PC-3 (cell line): ENCODE measurements around the gene CDH22. TPM values are rescaled to one million over a fixed set of nuclear protein-coding genes. Genes with fewer than 3 reads are reported as not detected.

Experiments
- ATAC-seq: fragments of 200-7000 bp; cut with Tn5 transposase; 2 replicates; pipeline ENCODE4 v1.9.1; 2020; ENCODE audit warnings: mild to moderate bottlenecking, moderate library complexity
- BruUV-seq: library from RNA; stranded (reverse); fragments of 400-500 nt; replicated peaks from 2 replicates; lab custom pipeline; 2021; lab: Mats Ljungman, UMichigan
- CTCF ChIA-PET: fragments of 300-600 bp; sonication (Branson Sonifier 250); formaldehyde crosslinking; loops from one replicate; lab custom pipeline; 2022; ENCODE audit warnings: antibody characterized with exemption; lab: Charles Lee
- POLR2A ChIA-PET: fragments of 300-600 bp; sonication (Branson Sonifier 250); formaldehyde crosslinking; loops from one replicate; lab custom pipeline; 2022; ENCODE audit warnings: antibody characterized with exemption; ENCODE audit not compliant: unreplicated experiment; lab: Charles Lee
- DNase-seq: peaks from one replicate; pipeline ENCODE4 v3.0.0-alpha.2; 2015
- H2AFZ ChIP-seq: fragments of 300-600 bp; sonication (generic); 2 replicates; pipeline ENCODE4 v1.6.0; 2016; ENCODE audit warnings: antibody characterized with exemption, low read length
- H3F3A ChIP-seq: fragments of 300-600 bp; sonication (generic); one replicate; pipeline ENCODE4 v1.6.0; 2017; ENCODE audit warnings: antibody characterized with exemption, low read length, control low read depth, mild to moderate bottlenecking; ENCODE audit not compliant: unreplicated experiment
- H3K27ac ChIP-seq: fragments of 300-600 bp; sonication (generic); 2 replicates; pipeline ENCODE4 v1.5.1; 2016; ENCODE audit warnings: mild to moderate bottlenecking, low read length
- H3K27me3 ChIP-seq: fragments of 300-600 bp; sonication (generic); 2 replicates; pipeline ENCODE4 v1.6.1; 2016; ENCODE audit warnings: low read length, mixed read lengths
- H3K36me3 ChIP-seq: fragments of 300-600 bp; sonication (generic); 2 replicates; pipeline ENCODE4 v1.6.1; 2016; ENCODE audit warnings: low read depth, mixed run types, low read length, mixed read lengths
- H3K4me1 ChIP-seq: fragments of 300-600 bp; sonication (generic); 2 replicates; pipeline ENCODE4 v1.5.1; 2016; ENCODE audit warnings: low read length; ENCODE audit not compliant: insufficient read depth
- H3K4me2 ChIP-seq: fragments of 300-600 bp; sonication (generic); 2 replicates; pipeline ENCODE4 v1.6.0; 2016; ENCODE audit warnings: low read length
- H3K4me3 ChIP-seq: fragments of 300-600 bp; sonication (generic); 2 replicates; pipeline ENCODE4 v1.5.1; 2016; ENCODE audit warnings: mild to moderate bottlenecking, low read length, mixed read lengths
- H3K79me2 ChIP-seq: fragments of 300-600 bp; sonication (generic); 2 replicates; pipeline ENCODE4 v1.6.1; 2017; ENCODE audit warnings: low read length, mixed read lengths
- H3K9ac ChIP-seq: fragments of 300-600 bp; sonication (generic); 2 replicates; pipeline ENCODE4 v1.6.0; 2016; ENCODE audit warnings: mild to moderate bottlenecking, low read length
- H3K9me2 ChIP-seq: fragments of 300-600 bp; sonication (generic); replicated peaks from 2 replicates; pipeline ENCODE4 v1.6.1; 2016; ENCODE audit warnings: mixed run types, low read length, mixed read lengths
- H3K9me3 ChIP-seq: fragments of 300-600 bp; sonication (generic); 2 replicates; pipeline ENCODE4 v1.6.1; 2016; ENCODE audit warnings: low read length, mixed read lengths
- H4K20me1 ChIP-seq: fragments of 300-600 bp; sonication (generic); 2 replicates; pipeline ENCODE4 v1.6.1; 2016; ENCODE audit warnings: low read length, mixed read lengths
- EZH2 ChIP-seq: fragments of 300-600 bp; sonication (generic); IDR thresholded peaks from one replicate; pipeline ENCODE4 v1.6.1; 2017; ENCODE audit warnings: antibody characterized with exemption, mild to moderate bottlenecking, low read length; ENCODE audit not compliant: unreplicated experiment
- EZH2phosphoT487 ChIP-seq: fragments of 300-600 bp; sonication (generic); IDR thresholded peaks from 2 replicates; pipeline ENCODE4 v1.6.1; 2018; ENCODE audit warnings: mild to moderate bottlenecking, antibody characterized with exemption, low read length, borderline replicate concordance
- intact Hi-C: fragments of 100-400 bp; cut with micrococcal nuclease; formaldehyde crosslinking; loops from 2 replicates; pipeline ENCODE4 v1.9.0; 2023
- total RNA-seq: library from RNA; depleted of rRNA; stranded (reverse); fragments of >200 nt; gene quantifications from 2 replicates; pipeline ENCODE4 v1.2.3, GENCODE V29; 2014
- TF ChIP-seq, protein P1 (sequence below): fragments of 300-600 bp; sonication (generic); conservative IDR thresholded peaks from 2 replicates; pipeline ENCODE4 v1.5.1; 2017; ENCODE audit warnings: antibody characterized with exemption, low read depth, mild to moderate bottlenecking, low read length

Gene CDH22
- total RNA-seq, 1 experiment from 2014 or later: not detected

DNA sequence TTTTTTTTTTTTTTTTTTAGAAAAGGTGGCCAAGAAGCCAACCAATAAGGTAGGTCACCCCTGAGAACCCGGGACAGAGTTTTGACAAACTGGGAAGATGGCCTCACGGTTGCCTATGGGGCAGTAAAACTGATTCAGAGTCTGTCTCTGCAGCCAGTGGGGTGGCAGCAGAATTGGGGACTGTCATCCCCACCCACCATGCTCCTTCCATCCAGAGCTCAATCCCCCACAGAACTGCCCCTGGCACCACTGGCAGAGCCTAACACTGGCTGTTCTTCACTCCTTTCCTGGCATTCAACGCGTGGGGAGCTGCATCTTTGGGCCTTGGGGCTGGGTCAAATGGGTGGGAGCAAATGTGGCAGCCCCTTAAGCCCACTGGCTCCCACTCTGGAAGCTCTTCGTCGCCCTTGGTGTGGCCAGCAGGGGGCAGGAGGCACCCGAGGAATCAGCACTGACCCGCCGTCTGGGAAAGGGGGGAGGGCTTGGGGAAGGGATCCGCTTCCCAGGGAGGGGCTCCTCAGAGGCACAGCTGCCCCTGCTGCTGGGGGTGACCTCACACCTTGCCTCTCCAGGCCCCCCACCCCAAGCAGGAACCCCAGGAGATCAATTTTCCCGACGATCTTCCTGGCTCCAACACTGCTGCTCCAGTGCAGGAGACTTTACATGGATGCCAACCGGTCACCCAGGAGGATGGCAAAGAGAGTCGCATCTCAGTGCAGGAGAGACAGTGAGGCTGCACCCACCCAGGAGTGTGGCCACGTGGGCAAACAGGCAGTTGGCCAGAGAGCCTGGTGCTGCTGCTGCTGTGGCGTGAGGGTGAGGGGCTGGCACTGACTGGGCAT lies 179.8 kb downstream of the CDH22 start:
- Histone ChIP-seq H3K4me2 (no peak overlapping the region), H3K9ac (no peak overlapping the region), H3K4me1 (peaks cover 23% of the 10 kb centered on the region), H3F3A (peaks cover 6% of the 10 kb centered on the region), H3K27me3 (peaks cover 22% of the 10 kb centered on the region), H4K20me1 (no peaks in the 10 kb centered on the region), H3K9me3 (no peaks in the 10 kb centered on the region), H3K79me2 (no peaks in the 10 kb centered on the region), H3K4me3 (no peak overlapping the region), H3K36me3 (no peaks in the 10 kb centered on the region), H2AFZ (no peak overlapping the region), H3K9me2 (no peaks in the 10 kb centered on the region), H3K27ac (no peak overlapping the region)
- ATAC-seq (no peak), DNase-seq (no peak)
- TF ChIP-seq EZH2phosphoT487 (no peak), EZH2 (no peak)
- TF ChIP-seq, protein P1, sequence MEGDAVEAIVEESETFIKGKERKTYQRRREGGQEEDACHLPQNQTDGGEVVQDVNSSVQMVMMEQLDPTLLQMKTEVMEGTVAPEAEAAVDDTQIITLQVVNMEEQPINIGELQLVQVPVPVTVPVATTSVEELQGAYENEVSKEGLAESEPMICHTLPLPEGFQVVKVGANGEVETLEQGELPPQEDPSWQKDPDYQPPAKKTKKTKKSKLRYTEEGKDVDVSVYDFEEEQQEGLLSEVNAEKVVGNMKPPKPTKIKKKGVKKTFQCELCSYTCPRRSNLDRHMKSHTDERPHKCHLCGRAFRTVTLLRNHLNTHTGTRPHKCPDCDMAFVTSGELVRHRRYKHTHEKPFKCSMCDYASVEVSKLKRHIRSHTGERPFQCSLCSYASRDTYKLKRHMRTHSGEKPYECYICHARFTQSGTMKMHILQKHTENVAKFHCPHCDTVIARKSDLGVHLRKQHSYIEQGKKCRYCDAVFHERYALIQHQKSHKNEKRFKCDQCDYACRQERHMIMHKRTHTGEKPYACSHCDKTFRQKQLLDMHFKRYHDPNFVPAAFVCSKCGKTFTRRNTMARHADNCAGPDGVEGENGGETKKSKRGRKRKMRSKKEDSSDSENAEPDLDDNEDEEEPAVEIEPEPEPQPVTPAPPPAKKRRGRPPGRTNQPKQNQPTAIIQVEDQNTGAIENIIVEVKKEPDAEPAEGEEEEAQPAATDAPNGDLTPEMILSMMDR: peak; percentile 66
- intact Hi-C loops: no loop called here
- ChIA-PET CTCF (interaction anchor here (0.5 to 0.6 kb wide), 4 partner anchors 9 to 310 kb away, joined by 3 to 15 read pairs (median 4); no protein-coding TSS in a partner anchor), POLR2A (no interaction called here)
- no TSS peak for BruUV-seq

GRCh38 chr20:46127396-46128010 lies 180.8 kb downstream of the CDH22 start:
- POLR2A ChIA-PET: no interaction called here
- no peaks in the 10 kb centered on the region for H3K9me3 ChIP-seq
- no peaks in the 10 kb centered on the region for H3K79me2 ChIP-seq
- H3F3A ChIP-seq: peaks cover 6% of the 10 kb centered on the region
- H3K27me3 ChIP-seq: peaks cover 22% of the 10 kb centered on the region
- H4K20me1 ChIP-seq: no peaks in the 10 kb centered on the region
- H3K9me2 ChIP-seq: no peaks in the 10 kb centered on the region
- peak overlapping the region; percentile 45 for H2AFZ ChIP-seq
- CTCF ChIA-PET: no interaction called here
- BruUV-seq: no TSS peak
- peak overlapping the region; percentile 2; the same call in 1 of the 2 replicates for H3K9ac ChIP-seq
- intact Hi-C loops: no loop called here
- no peak for TF ChIP-seq EZH2phosphoT487
- TF ChIP-seq, protein P1: no peak
- H3K4me2 ChIP-seq: peak overlapping the region; percentile 38
- peaks cover 31% of the 10 kb centered on the region for H3K4me1 ChIP-seq
- H3K36me3 ChIP-seq: no peaks in the 10 kb centered on the region
- ATAC-seq (peak; percentile 21; the same call in 1 of the 2 replicates), DNase-seq (peak; percentile 82)
- peak overlapping the region; percentile 21; the same call in 1 of the 2 replicates for H3K4me3 ChIP-seq
- peak overlapping the region; percentile 48 for H3K27ac ChIP-seq
